Prostate gland (tissue), 2 donors: ENCODE measurements around the gene FAAH2. TPM values are rescaled to one million over a fixed set of nuclear protein-coding genes. Genes with fewer than 3 reads are reported as not detected.

Experiments
- DNase-seq: peaks from one replicate; pipeline ENCODE4 v3.0.0-alpha.2; 2019; ENCODE audit warnings: low spot score
- H3K27ac ChIP-seq, 2 donors: fragments of 200-600 bp; sonication (generic); 2 replicates each; pipeline ENCODE4 v1.5.1; 2017 to 2019
- H3K27me3 ChIP-seq: fragments of 200-600 bp; sonication (generic); replicated peaks from 2 replicates; pipeline ENCODE4 v1.5.1; 2019; ENCODE audit not compliant: insufficient read depth
- H3K36me3 ChIP-seq, 2 donors: fragments of 200-600 bp; sonication (generic); 1 replicate in 1 of 2; 2 replicates in 1 of 2; pipeline versions ENCODE4 v1.5.1 to v1.8.1; 2017 to 2019
- H3K4me1 ChIP-seq: fragments of 200-600 bp; sonication (generic); replicated peaks from 2 replicates; pipeline ENCODE4 v1.5.1; 2019
- H3K4me3 ChIP-seq, 2 donors: fragments of 200-600 bp; sonication (generic); 2 replicates each; pipeline ENCODE4 v1.5.1; 2017 to 2019
- H3K9me3 ChIP-seq: fragments of 200-600 bp; sonication (generic); 2 replicates; pipeline ENCODE4 v1.5.1; 2017
- POLR2A ChIP-seq: fragments of 450-650 bp; IDR thresholded peaks from one replicate; pipeline ENCODE4 v1.6.1; 2016; ENCODE audit warnings: antibody characterized with exemption, mild to moderate bottlenecking
- POLR2AphosphoS5 ChIP-seq: sonication (generic); formaldehyde crosslinking; IDR thresholded peaks from one replicate; pipeline ENCODE4 v1.6.1; 2017; ENCODE audit warnings: antibody characterized with exemption
- WGBS: methylation state at CpG from one replicate; pipeline ENCODE4 v1.1.5; 2018; 5-methylcytosine and 5-hydroxymethylcytosine counted together
- intact Hi-C: fragments of 100-400 bp; cut with DNase I; formaldehyde crosslinking; loops from one replicate; pipeline ENCODE4 v1.14.2; 2022
- total RNA-seq, 2 donors: library from RNA; depleted of rRNA; stranded (reverse); fragments of >200 nt; gene quantifications; one replicate each; pipeline ENCODE4 v1.1.0, GENCODE V29; 2016
- TF ChIP-seq, protein P1 (sequence below), 4 experiments: fragments of 200-600 bp in 2 of 4; fragments of 450-650 bp in 2 of 4; sonication (generic) in 2 of 4; IDR thresholded peaks; 1 replicate in 3 of 4; 2 replicates in 1 of 4; pipeline ENCODE4 v1.5.1; 2016 to 2019; ENCODE audit warnings: antibody characterized with exemption in 4 of 4, mild to moderate bottlenecking in 2 of 4, moderate library complexity in 2 of 4

FAAH2 gene
- total RNA-seq, 2 donors from 2014 or later, result 31.7 to 40.2 TPM

DNA sequence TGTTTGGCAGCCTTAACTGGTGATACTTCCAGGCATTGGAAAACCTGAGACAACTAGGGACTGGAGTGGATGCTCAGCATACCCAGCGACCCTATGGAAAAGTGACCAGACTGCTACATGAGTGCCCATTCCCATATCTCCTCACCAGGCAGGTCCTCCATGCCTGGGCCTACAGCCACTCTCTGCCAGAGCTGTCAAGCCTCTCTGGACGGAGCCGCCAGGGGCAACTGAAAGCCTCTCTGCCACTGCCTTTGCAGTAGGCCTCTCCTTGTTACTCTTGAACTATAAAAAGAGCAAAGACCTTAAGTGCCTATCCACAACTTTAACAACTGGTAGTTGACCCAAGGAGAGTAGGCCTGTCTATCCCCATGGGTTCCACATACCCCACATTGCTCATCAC, 20.2 kb upstream of the FAAH2 start:
- Histone ChIP-seq H3K27ac (no peak overlapping the region), H3K27me3 (no peaks in the 10 kb centered on the region), H3K36me3 (no peaks in the 10 kb centered on the region), H3K9me3 (no peaks in the 10 kb centered on the region), H3K4me3 (no peak overlapping the region), H3K4me1 (no peaks in the 10 kb centered on the region)
- 100% methylated on average over 2 of the region's 3 CpGs for WGBS
- DNase-seq, result no peak
- intact Hi-C loops, result no loop called here
- TF ChIP-seq POLR2A, result no peak
- TF ChIP-seq, protein P1, sequence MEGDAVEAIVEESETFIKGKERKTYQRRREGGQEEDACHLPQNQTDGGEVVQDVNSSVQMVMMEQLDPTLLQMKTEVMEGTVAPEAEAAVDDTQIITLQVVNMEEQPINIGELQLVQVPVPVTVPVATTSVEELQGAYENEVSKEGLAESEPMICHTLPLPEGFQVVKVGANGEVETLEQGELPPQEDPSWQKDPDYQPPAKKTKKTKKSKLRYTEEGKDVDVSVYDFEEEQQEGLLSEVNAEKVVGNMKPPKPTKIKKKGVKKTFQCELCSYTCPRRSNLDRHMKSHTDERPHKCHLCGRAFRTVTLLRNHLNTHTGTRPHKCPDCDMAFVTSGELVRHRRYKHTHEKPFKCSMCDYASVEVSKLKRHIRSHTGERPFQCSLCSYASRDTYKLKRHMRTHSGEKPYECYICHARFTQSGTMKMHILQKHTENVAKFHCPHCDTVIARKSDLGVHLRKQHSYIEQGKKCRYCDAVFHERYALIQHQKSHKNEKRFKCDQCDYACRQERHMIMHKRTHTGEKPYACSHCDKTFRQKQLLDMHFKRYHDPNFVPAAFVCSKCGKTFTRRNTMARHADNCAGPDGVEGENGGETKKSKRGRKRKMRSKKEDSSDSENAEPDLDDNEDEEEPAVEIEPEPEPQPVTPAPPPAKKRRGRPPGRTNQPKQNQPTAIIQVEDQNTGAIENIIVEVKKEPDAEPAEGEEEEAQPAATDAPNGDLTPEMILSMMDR (IDR thresholded peaks at IDR 0.05), result no peak
- TF ChIP-seq POLR2AphosphoS5, result no peak

DNA sequence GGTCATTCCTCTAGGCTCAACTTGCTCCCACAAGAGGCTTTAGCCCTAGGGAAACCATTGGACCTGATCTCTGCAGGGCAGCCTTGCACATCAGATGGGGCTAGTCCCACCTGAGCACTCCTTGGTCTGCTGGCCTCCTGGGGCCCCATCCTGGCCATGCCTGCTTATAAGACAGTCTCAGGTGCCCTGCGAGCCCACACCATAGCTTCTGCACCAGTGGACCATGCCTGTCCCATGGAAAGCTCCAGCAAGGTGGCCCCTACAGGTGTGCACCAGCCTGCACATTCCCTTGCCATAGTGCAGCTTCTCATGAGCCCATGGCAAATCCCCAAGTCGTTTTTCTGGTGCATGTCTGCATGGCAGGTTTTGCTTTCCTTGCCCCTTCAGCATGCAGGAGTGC, 19.6 kb upstream of the FAAH2 start:
- TF ChIP-seq, protein P1 (IDR thresholded peaks at IDR 0.05), result no peak
- no peak for DNase-seq

DNA sequence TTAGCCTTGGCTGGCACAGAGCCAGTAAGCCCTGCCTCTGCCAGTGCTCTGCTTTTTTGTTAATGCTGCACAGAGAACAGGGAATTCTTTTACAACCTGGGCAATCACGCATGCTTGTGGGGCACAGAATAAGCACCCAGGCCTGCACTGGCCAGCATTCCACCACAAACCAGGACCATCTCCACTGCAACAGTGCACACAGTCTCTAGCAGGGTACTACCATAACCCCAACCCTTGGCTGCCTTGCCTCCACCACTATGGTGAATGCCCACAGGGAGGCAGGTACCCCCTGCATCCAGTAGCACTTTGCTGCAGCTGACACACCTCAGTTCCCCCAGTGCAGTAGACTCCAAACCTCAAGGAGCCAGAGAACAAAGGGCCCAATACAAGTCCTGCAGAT, 19.2 kb upstream of the FAAH2 start:
- TF ChIP-seq, protein P1 (IDR thresholded peaks at IDR 0.05), result no peak
- no peak for TF ChIP-seq POLR2AphosphoS5
- no peak for TF ChIP-seq POLR2A
- intact Hi-C loops, result no loop called here
- DNase-seq, result no peak
- Histone ChIP-seq H3K9me3 (no peaks in the 10 kb centered on the region), H3K27ac (no peak overlapping the region), H3K4me1 (no peaks in the 10 kb centered on the region), H3K36me3 (no peaks in the 10 kb centered on the region), H3K4me3 (no peak overlapping the region), H3K27me3 (no peaks in the 10 kb centered on the region)
- WGBS, result 78% methylated on average over 1 of the region's 1 CpG

More for the DNA sequence above, 19.6 kb upstream of the FAAH2 start:
- WGBS, result 75% methylated on average over 2 of the region's 2 CpGs
- Histone ChIP-seq H3K4me3 (no peak overlapping the region), H3K36me3 (no peaks in the 10 kb centered on the region), H3K9me3 (no peaks in the 10 kb centered on the region), H3K27ac (no peak overlapping the region), H3K4me1 (no peaks in the 10 kb centered on the region), H3K27me3 (no peaks in the 10 kb centered on the region)
- intact Hi-C loops, result no loop called here

DNA sequence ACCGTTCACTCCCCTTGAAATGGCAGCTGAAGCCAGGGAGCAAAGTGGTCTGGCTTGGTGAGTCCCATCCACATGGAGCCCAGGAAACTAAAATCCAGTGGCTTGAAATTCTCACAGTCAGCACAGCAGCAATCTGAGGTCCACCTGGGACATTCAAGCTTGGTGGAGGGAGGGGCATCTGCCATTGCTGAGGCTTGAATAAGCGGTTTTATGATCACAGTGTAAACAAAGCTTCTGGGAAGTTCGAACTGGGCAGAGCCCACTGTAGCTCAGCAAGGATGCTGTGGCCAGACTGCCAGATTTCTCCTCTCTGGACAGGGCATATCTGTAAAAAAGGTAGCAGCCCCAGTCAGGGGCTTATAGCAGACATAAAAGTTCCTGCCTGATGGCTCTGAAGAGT, 15.5 kb upstream of the FAAH2 start:
- WGBS, result 66% methylated on average over 2 of the region's 3 CpGs
- Histone ChIP-seq H3K9me3 (no peaks in the 10 kb centered on the region), H3K4me3 (no peak overlapping the region), H3K4me1 (no peaks in the 10 kb centered on the region), H3K36me3 (no peaks in the 10 kb centered on the region), H3K27me3 (no peaks in the 10 kb centered on the region), H3K27ac (no peak overlapping the region)
- TF ChIP-seq POLR2AphosphoS5 (no peak), POLR2A (no peak)
- TF ChIP-seq, protein P1 (IDR thresholded peaks at IDR 0.05), result no peak
- no peak for DNase-seq
- intact Hi-C loops, result no loop called here

DNA sequence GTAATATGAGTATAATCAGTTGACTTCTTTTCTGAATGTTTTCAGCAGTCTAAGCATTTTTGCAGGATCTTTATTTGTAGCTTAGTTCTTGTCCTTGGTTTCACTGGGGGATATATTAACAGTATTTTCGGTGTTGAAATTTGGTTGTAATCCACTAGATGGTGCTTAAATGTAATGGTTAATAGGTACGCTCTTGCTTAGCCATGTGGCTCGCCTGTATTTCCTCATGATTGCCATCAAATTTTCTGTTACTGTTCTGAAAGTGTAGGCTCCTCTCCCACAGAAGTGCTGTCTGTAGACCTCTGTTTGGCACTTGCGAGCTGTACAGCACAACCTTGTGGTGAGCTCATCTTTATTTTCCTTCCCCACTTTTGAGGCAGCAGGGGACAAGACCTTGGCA, 3.9 kb upstream of the FAAH2 start:
- H3K4me3 ChIP-seq, result no peak overlapping the region
- no peak for DNase-seq
- no peaks in the 10 kb centered on the region for H3K36me3 ChIP-seq
- H3K27ac ChIP-seq, result no peak overlapping the region
- H3K27me3 ChIP-seq, result no peaks in the 10 kb centered on the region
- no peaks in the 10 kb centered on the region for H3K9me3 ChIP-seq
- H3K4me1 ChIP-seq, result no peaks in the 10 kb centered on the region
- intact Hi-C loops, result no loop called here
- WGBS, result 80% methylated on average over 4 of the region's 4 CpGs
- TF ChIP-seq POLR2A (no peak), POLR2AphosphoS5 (no peak)
- TF ChIP-seq, protein P1 (IDR thresholded peaks at IDR 0.05), result no peak
